ENCODE measurements around the gene MINDY2.

MINDY2 gene

DNA sequence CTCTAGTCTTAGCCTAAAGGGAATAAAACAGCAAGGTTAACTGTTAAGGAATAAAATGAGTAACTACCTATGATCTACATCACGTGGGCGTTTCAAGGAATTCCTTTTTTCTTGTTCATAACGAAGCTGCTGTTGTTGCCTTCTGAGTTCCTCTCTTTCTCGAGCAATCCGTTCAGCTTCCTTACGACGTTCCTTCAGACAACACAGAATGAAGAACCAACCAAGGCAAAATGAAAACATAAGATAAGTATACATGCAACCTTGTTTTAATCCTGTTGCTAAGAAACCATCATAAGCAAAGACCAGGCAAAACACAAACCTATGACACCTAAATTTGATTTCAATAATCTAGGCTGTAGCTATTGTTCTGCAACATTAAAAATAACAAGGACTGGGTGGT is 118.3 kb downstream of the MINDY2 start:
- no peak for DNase-seq

DNA sequence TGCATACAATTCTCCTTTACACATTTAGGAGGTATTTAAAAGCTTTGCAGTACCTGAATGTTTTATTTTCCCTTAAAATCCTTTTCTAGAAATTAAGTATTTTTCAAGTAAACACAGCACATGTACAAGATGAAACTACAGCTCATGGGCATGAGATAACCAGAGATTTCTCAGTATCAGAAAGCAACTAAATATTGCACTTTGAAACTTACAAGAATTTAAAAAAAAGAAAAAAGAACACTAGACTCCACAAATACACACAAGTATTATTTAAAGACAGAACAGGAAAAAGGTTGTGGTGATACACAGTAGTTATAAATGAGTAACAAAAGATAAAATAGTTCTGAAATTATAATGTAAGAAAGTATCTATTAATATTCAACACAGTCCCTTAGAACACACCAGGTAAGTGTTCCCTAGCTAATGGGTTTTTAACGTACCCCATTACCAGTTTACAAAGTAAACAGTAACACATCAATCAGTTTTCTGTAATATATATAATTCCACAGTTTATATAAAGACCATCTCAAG is 127.1 kb downstream of the MINDY2 start:
- DNase-seq, result no peak

DNA sequence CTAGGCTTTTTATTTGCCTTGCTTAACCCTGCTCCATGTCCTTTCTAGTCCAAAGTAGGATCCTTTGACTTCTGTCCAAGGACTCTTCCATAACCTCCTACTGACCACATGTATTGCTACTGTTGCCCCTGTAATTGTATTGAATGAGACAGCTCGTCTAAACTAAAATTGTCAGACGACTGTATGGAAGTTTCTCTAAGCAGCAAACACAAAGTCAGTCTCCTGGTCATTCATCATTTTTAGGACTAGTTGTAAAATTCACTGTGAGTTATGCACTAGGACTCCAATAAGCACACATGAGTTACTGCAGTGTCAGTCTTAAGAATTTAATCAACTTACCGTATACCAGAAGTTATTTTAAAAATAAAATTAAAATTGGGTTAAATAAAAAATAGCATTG is 129.5 kb downstream of the MINDY2 start:
- DNase-seq, result no peak

DNA sequence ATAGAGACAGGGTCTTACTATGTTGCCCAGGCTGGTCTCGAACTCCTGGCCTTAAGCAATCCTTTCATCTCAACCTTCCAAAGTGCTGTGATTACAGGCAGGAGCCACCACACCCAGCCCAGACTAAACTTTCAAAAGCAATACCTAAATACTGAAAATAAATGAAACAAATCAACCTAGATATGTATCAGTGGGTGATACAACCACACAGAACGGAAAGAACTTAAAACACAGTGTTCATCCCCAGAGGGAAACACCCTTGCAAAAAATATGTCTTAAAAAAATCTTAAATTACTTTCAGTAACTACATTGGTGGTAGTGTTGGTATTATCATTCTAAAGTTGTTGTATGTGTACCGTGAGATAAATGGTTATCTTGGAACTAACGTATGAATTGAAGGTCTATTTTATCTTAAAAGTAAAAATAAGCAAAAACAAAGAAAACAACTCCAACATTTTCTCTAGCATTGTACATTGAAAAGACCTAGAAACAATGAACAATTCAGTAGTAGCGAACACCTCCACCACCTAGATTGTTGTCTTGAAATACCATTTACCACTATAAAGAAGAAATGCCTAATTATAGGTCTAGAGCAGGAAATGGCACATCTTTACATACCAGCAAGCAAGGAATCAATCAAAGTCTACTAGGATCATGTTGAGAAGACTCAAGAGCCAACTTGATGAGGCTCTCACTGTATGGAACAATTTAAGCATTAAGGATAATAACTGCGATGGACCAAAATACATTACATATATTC is 137.6 kb downstream of the MINDY2 start:
- peak in 1 of 6 experiments; percentile 8 for DNase-seq

DNA sequence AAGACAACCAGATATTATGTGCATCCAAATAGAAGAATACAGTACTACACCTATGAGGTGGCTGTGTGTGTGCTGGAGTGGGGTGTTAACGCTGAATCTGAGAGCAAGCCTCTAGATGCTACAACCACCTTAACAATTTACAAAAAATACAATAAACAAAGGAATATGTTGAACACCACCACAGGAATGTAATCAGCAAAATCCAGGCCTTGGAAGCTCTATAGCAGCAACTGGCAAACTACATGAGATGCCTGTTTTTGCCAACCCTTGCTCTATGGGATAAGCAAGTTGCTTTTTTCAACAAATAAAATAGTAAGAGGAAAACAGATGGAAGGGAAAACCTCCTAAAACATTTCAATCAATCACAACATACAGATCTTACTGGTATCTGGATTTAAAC is 138.5 kb downstream of the MINDY2 start:
- DNase-seq, result no peak

DNA sequence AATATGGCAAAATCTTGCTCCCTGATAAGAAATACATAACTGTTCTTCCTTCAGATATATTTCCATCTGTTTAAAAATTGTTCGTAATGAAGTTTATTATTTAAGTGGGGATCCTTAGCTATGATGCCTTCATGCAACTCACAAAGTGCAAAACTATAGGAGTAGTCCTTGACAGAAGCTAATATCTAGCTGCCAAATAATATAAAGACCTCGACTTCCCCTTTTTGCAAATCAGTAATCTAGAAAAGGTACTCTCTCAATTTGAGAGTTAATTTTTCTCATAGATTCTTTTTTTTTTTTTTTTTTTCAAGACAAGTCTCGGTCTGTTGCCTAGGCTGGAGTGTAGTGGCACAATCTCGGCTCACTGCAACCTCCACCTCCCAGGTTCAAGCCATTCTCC is 139.4 kb downstream of the MINDY2 start:
- DNase-seq, result no peak
